LNCAP (cell line): Measurements from ENCODE around the gene TRIM8.

Experiments
- CTCF ChIP-seq: fragments of 450-650 bp; IDR thresholded peaks from 2 replicates; pipeline ENCODE4 v1.5.1; 2017; ENCODE audit warnings: mild to moderate bottlenecking

TRIM8 gene

GRCh38 chr10:102599565-102600327, 44.5 kb upstream of the TRIM8 start:
- TF ChIP-seq CTCF: no peak

- TF ChIP-seq CTCF: no peak
These were observed 43.5 kb upstream of the TRIM8 start for GRCh38 chr10:102600816-102601215.

GRCh38 chr10:102601639-102602038, 42.6 kb upstream of the TRIM8 start:
- TF ChIP-seq CTCF: no peak

GRCh38 chr10:102602272-102603045, 41.8 kb upstream of the TRIM8 start:
- no peak for TF ChIP-seq CTCF

- no peak for TF ChIP-seq CTCF
These were observed 40.3 kb upstream of the TRIM8 start for GRCh38 chr10:102603946-102604345.

- TF ChIP-seq CTCF: no peak
These were observed 39.8 kb upstream of the TRIM8 start for GRCh38 chr10:102604439-102604841.

GRCh38 chr10:102605712-102606111, 38.6 kb upstream of the TRIM8 start:
- TF ChIP-seq CTCF: no peak
